Fibroblast of skin of right biceps (primary cell): ENCODE results near the gene BMP7.

Experiments used
- DNase-seq: peaks from one replicate; pipeline ENCODE4 v3.0.0-alpha.2; 2013

Gene BMP7

DNA sequence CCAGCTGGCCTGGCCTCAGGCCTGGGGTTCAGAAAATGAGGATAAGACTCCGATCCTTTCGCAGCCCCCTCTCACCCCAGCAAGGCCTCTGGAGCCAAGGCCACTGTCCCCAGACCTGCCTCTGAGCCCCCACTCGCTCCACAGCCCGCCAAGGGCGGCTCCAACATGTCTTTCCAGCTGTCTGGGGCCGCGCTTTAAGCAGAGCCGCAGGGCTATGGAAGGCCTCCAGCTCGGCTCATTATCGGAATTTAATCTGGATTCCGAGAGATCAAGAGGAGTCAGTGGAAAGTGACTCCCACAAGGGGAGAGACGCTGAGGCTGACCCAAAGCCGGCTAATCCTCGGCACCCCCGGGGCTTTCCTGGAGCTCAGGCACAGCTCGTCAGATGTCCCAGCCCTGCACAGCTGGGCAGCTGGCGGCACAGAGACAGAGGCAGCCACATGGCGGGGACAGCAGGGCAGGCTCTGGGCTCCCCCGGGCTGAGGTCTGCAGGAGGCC is 41.8 kb downstream of the BMP7 start:
- no peak for DNase-seq

- peak; percentile 14 for DNase-seq
Observed at GRCh38 chr20:57223648-57224489, 42.6 kb downstream of the BMP7 start.

GRCh38 chr20:57222631-57222950 is 43.9 kb downstream of the BMP7 start:
- DNase-seq = no peak

DNA sequence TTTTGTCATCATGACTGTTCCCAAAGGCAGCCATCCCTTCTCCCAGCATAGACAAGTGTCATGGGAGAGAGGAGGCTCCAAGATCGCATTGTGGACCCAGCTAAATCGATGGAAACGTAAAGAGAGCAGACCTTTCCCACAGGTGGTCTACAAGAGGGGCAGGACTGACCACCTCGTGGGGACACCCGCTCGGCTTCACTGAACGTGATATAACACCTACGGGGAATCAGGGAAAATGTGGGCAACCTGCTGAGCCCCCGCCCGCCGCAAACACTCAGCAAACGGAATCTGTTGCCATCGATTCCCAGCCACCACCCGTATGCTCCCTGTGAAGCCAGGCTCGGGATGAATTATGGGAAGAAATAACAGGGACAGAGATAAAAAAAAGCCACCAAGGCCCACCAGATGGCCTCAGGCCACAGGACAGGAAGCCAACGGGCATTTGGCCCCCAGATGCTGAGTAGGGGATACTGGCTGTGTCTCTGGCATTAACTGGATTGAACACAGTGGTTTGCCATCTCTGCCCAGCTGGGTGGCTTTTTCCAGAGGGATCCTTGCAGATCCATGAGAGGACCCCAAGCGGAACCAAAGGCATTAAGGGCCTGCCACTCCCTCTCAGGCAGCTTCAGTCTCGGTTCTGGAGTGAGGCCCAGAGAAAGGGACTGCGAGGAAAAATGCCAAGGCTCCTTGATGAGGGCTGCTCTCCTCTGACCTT is 44.4 kb downstream of the BMP7 start:
- no peak for DNase-seq

GRCh38 chr20:57220337-57221145 is 45.9 kb downstream of the BMP7 start:
- DNase-seq = no peak

GRCh38 chr20:57219071-57219677 is 47.3 kb downstream of the BMP7 start:
- DNase-seq = no peak

DNA sequence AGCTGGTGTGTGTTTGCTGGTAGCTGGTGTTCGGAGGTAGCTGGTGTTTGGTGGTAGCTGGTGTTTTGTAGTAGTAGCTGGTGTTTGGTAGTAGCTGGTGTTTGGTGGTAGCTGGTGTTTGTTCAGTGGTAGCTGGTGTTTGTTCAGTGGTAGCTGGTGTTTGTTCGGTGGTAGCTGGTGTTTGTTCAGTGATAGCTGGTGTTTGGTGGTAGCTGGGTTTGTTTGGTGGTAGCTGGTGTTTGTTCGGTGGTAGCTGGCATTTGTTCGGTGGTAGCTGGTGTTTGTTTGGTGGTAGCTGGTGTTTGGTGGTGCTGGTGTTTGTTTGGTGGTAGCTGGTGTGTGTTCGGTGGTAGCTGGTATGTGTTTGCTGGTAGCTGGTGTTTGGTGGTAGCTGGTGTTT is 48.0 kb downstream of the BMP7 start:
- no peak for DNase-seq

DNA sequence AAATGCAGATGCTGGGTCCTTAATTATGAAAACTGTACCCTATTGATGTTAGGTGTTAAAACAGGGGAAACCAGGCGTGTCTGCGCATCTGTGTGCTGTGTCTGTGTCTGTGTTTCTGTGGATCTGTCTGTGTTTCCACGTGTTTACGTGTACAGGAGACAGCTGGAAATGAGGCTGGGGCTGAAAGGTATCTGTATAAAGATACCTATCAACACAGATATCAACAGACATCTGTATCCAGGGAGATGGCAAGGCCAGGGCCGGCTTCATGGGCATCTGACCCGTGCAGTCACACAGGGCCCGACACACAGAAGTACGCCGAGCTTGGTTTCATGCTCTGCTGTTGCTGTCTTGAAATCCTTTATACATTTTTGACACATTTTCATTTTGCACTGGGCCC is 48.6 kb downstream of the BMP7 start:
- DNase-seq = no peak

DNA sequence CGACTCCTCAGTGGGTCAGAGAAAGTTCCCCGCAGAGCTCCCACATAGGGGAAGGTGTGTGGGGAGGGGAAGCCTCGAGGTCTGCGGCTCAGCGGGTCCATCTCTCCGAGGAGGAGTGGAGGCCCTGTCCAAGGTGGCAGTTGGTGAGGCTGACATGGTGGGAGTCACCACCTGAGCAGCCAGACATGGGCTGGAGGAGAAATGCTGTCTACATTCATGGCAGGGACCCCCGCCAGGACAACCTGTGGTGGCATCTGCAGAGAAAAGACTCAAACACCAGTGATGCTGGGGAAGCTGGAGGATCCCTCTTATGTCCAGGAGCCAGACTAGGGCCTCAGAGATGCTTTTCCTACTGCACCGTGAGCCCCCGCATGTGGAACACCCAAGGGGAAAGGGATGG is 49.8 kb downstream of the BMP7 start:
- no peak for DNase-seq

- DNase-seq = no peak
Observed at GRCh38 chr20:57215826-57216471, 50.5 kb downstream of the BMP7 start.

DNA sequence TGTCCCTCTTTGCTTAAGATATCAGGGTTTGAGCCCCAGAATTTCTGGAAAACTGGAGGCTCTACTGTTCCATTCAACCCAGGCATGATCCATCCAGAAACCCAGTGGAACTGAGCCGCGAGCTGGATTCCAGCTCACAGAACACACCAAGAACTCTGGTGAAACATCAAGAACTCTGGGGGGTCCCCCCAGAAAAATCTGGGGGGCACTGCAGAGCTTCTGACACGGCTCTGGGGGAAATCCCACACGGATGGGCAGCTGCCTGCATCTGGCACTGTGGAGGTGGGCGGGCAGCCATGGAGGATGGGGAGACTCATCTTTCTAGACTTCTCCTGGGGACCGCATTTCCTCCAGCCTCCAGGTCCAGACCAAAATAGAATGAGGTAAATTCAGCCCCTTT is 51.0 kb downstream of the BMP7 start:
- DNase-seq = no peak

GRCh38 chr20:57214948-57215347 is 51.5 kb downstream of the BMP7 start:
- no peak for DNase-seq

DNA sequence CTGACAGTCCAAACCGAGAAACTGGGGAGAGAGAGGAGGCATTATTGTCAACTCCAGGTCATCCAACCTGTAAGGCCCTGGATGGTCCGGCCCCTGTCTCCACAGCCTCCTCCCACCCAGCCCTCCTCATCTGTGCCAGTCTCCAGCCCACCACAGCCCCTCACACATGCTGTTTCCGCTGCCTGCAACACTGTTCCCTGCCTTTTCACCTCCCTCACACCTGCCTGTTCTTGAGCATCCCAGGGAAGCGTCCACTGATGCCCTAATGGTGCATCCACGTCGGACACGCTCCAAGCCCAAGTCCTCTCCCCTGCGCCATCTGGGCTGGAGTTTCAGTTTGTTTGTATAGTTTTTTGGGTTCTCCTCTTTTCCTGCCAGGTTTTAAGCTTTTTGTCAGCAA is 52.0 kb downstream of the BMP7 start:
- DNase-seq = no peak

- DNase-seq = no peak
Observed at GRCh38 chr20:57213924-57214323, 52.5 kb downstream of the BMP7 start.

DNA sequence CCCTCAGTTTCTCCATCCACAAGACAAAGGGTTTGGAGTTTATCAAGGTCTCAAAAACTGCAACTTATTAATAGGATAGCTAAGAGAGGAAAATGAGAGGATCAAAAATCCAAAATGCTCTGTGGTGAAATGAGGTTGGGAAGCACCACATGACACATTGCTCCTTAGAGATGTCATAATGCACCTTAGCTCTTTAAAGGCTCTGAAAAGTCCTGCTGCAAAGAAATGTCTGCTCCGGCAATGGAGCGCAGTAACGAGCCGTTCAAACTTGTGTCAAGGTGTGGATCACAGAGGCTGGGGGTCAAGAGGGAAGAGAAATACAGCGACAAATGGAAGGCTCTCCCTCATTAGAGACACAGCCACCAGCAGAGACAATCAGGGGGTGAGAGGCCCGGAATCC is 53.1 kb downstream of the BMP7 start:
- no peak for DNase-seq

GRCh38 chr20:57212534-57213276 is 53.7 kb downstream of the BMP7 start:
- DNase-seq = peak; percentile 78

GRCh38 chr20:57211908-57212533 is 54.4 kb downstream of the BMP7 start:
- DNase-seq = no peak

- no peak for DNase-seq
Observed at GRCh38 chr20:57211406-57211805, 55.0 kb downstream of the BMP7 start.

- no peak for DNase-seq
Observed at GRCh38 chr20:57210911-57211280, 55.5 kb downstream of the BMP7 start.

GRCh38 chr20:57210054-57210910 is 56.2 kb downstream of the BMP7 start:
- no peak for DNase-seq
